GM13977 (cell line): ENCODE results near the gene ITPR3.

Experiments used
- DNase-seq: peaks from one replicate; pipeline ENCODE4 v3.0.0; 2012; ENCODE audit warnings: low spot score
- in situ Hi-C: fragments of 300-500 bp; cut with MboI; formaldehyde crosslinking; loops from one replicate; pipeline ENCODE4 v1.12.0; 2022; ENCODE audit warnings: low sequenced_read_pairs, low pct_unique_long_range_greater_than_20kb, mixed read lengths, inconsistent platforms; ENCODE audit not compliant: unreplicated experiment
- TF ChIP-seq, protein P1 (sequence below): IDR thresholded peaks from 2 replicates; pipeline ENCODE4 v1.5.1; 2012; ENCODE audit warnings: mild to moderate bottlenecking, control low read depth; ENCODE audit not compliant: insufficient read depth; ENCODE audit errors: extremely low read depth, missing control alignments

The ITPR3 gene

DNA sequence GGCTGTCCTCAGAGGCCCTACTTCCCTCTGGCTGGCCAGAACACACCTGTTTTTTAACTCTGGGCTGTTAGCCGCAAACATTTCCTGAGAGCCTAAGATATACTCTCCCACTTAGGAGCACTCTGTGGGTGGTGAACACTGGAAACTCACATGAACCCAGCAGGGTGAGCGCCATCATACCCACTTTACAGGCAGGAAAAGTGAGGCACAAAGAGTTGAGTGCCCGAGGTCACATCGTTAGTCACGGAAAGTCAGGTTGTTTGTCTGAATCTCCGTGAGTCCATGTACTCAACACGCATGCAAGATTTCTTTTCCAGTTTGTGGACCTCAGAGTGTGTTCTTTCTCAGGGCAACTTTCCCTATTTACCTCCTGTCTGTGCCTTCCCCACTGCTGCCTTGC lies 43.0 kb upstream of the ITPR3 start:
- DNase-seq: no peak
- TF ChIP-seq, protein P1, sequence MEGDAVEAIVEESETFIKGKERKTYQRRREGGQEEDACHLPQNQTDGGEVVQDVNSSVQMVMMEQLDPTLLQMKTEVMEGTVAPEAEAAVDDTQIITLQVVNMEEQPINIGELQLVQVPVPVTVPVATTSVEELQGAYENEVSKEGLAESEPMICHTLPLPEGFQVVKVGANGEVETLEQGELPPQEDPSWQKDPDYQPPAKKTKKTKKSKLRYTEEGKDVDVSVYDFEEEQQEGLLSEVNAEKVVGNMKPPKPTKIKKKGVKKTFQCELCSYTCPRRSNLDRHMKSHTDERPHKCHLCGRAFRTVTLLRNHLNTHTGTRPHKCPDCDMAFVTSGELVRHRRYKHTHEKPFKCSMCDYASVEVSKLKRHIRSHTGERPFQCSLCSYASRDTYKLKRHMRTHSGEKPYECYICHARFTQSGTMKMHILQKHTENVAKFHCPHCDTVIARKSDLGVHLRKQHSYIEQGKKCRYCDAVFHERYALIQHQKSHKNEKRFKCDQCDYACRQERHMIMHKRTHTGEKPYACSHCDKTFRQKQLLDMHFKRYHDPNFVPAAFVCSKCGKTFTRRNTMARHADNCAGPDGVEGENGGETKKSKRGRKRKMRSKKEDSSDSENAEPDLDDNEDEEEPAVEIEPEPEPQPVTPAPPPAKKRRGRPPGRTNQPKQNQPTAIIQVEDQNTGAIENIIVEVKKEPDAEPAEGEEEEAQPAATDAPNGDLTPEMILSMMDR: no peak
- in situ Hi-C loops: no loop called here

DNA sequence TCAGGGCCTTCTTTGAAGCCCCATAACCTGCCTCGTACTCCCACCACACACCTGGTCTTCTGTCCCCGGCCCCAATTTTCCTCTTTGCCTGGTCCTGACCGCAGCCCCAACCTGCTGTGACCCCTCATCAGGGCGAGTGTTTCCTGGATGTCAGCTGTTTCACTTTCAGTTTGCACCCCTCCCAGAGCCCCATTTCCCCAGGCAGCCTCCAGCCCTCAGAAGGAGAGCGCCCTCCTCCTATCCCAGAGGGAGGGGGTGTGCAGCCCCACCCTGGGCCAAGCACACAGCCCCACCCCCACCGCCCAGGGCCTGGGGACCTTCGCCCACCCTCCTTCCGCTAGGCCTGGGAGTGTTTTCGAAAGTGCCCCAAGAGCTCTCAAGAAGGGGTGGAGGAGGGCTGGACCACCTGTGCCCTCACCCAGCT lies 42.5 kb upstream of the ITPR3 start:
- in situ Hi-C loops: no loop called here
- DNase-seq: no peak
- TF ChIP-seq, protein P1: no peak

DNA sequence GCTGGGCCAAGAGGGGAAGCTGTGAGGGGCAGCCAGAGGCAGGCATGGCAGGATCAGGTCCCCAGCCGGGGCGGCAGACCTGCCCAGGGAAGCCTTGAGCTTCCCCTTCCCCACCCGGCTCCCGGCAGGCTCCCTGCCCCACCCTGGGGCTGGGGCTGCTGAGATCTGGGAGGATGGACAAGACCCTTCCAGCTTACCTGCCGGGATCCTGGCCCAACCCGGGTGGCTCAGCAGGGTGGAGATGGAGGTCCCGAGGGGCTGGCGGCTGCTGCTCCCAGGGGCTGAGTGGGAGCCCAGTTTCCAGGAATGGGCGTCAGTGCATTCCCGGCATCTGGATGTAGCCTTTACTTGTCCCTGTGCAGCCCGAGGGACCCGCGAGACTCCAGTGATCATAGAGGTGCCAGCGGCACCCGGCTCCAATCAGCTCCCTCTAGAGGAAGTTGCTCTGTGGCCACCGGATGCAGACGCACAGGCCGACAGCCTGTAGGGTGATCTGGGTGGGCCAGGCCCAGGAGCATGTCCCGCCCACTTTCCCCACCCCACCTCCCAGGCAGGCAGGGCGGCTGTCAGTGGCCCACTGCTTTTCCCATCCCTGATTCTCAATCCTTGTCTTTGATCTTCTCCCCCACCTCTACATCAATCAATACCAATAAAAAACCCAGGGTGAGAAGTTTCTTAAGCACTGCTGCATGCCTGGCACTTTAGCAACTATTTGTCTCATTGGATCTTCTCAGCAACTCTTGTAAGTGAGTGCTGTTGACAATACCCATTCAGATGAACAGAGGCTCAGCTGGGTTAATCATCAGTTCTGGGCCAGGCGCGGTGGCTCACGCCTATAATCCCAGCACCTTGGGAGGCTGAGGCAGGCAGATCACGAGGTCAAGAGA lies 41.1 kb upstream of the ITPR3 start, which contains the start of gene BAK1:
TSS of gene BAK1 (minus strand) at position 449 of the 887 bp plus-strand sequence. CDS start 2,672 bp downstream, outside the sequence.
- in situ Hi-C loops: loop anchor here (10.0 kb wide), 1 partner anchor 125 kb away; no protein-coding TSS in a partner anchor
- TF ChIP-seq, protein P1: peak; percentile 61
- peak; percentile 94 for DNase-seq

DNA sequence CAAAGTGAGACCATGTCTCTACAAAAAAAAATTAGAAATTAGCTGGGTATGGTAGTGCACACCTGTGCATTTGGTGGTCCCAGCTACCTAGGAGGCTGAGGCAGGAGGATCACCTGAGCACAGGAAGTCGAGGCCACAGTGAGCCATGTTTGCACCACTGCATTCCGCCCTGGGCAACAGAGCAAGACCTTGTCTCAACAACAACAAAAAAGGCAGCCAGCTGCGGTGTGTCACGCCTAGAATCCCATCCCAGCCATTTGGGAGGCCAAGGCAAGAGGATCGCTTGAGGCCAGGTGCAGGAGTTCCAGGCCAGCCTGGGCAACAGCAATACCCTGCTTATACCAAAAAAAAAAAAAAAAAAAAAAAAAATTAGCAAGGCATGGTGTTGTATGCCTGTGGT lies 39.9 kb upstream of the ITPR3 start:
- TF ChIP-seq, protein P1: no peak
- DNase-seq: no peak
- in situ Hi-C loops: loop anchor here (10.0 kb wide), 1 partner anchor 124 kb away; no protein-coding TSS in a partner anchor

DNA sequence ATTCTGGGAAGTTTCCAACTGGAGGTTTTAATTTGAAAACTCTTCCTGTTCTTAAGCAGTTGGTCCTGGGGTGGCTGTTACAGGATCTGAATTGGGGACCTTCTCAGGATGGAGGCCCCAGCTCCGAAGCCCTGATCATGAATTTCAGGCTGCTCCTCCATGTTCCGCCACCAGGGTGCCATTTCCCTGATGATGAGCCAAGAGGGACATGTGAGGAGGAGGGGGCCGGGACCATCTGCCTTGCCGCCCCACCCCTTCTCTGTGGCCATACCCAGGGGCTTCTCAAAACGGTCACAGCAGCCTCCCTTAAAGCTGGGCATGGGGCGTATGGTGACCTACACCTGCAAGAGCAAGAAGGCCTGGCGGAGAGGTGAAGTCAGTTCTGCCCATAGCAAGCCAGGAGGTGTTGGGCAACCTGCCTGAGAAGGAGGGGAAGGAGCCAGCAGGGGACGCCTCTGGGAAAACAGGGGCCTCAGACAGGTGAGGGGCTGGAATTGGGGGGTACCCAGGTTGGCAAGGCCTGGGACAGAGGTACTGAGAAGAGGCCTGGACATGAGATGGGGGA lies 37.4 kb upstream of the ITPR3 start:
- DNase-seq: no peak
- in situ Hi-C loops: loop anchor here (10.0 kb wide), 1 partner anchor 121 kb away; no protein-coding TSS in a partner anchor
- TF ChIP-seq, protein P1: peak; percentile 19

DNA sequence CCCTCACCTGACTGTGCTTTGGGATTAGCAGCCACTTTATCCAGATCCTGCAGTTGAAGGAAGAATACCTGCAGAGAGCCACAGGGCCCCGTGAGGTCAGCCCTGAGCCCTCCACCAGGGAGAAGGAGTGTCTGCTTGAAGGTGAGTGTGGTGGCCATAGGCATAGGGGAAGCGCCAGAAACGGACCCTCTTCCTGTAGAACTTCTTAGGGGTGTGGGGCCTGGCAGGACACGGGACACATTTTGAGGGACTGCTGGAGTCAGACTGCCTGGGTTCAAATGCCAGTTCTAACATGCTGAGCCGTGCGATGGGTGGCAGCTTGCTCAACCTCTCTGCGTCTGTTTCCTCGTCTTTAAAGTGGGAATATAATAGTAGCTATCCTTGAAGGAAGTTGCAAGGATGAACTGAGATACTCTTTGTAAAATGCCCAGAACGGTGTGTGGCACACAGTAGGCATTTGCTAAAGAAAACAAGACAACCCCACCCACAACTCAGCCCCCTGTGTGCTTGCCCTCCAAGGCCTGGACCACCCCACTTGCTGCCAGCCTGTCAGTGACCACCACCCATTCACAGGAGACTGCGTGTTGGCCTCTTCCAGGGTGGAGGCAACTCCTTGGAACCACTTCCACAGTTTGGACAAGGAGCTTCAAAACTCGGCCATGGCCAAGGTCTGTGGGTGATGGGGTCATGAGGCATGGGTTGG lies 36.3 kb upstream of the ITPR3 start:
- TF ChIP-seq, protein P1: no peak
- in situ Hi-C loops: loop anchor here (10.0 kb wide), 1 partner anchor 120 kb away; no protein-coding TSS in a partner anchor
- DNase-seq: no peak
